GM12878 (cell line): ENCODE measurements around the gene GGT1. TPM values are rescaled to one million over a fixed set of nuclear protein-coding genes. Genes with fewer than 3 reads are reported as not detected.
A peak's percentile ranks its signal among the peaks of the same experiment; 100 is the strongest.

ENCODE experiments used
- BCLAF1 ChIP-seq: fragments of 450-650 bp; IDR thresholded peaks from 2 replicates; pipeline ENCODE4 v1.6.1; 2017; ENCODE audit warnings: antibody characterized with exemption, mild to moderate bottlenecking, moderate library complexity
- CBX5 ChIP-seq: sonication (generic); IDR thresholded peaks from 2 replicates; pipeline ENCODE4 v1.6.1; 2016; ENCODE audit warnings: low read depth, moderate library complexity, mild to moderate bottlenecking, inconsistent platforms
- E4F1 ChIP-seq: fragments of 450-650 bp; IDR thresholded peaks from 2 replicates; pipeline ENCODE4 v1.6.1; 2018; ENCODE audit warnings: borderline replicate concordance, mild to moderate bottlenecking; ENCODE audit not compliant: partially characterized antibody
- GABPA ChIP-seq: IDR thresholded peaks from 2 replicates; pipeline ENCODE4 v1.6.1; 2014; ENCODE audit warnings: antibody characterized with exemption, low read depth, mild to moderate bottlenecking, inconsistent platforms
- KDM1A ChIP-seq: fragments of 200-600 bp; sonication (generic); IDR thresholded peaks from 2 replicates; pipeline ENCODE4 v1.6.1; 2016; ENCODE audit warnings: borderline replicate concordance
- MYC ChIP-seq: IDR thresholded peaks from 2 replicates; pipeline ENCODE4 v1.6.1; 2011; ENCODE audit warnings: mild to moderate bottlenecking, low read length, moderate library complexity, inconsistent platforms; ENCODE audit not compliant: insufficient read depth, insufficient replicate concordance, insufficient read length, severe bottlenecking
- NR2C1 ChIP-seq: fragments of 450-650 bp; IDR thresholded peaks from 2 replicates; pipeline ENCODE4 v1.6.1; 2017; ENCODE audit warnings: antibody characterized with exemption, mild to moderate bottlenecking, moderate library complexity
- RAD51 ChIP-seq: fragments of 450-650 bp; IDR thresholded peaks from 2 replicates; pipeline ENCODE4 v1.6.1; 2016; ENCODE audit warnings: moderate library complexity, mild to moderate bottlenecking, inconsistent platforms
- RB1 ChIP-seq: fragments of 450-650 bp; formaldehyde crosslinking; IDR thresholded peaks from 2 replicates; pipeline ENCODE4 v1.6.1; 2017; ENCODE audit warnings: mild to moderate bottlenecking, borderline replicate concordance
- RBBP5 ChIP-seq: fragments of 200-600 bp; sonication (generic); conservative IDR thresholded peaks from 2 replicates; pipeline ENCODE4 v1.6.1; 2016
- RELA ChIP-seq: fragments of 450-650 bp; IDR thresholded peaks from 2 replicates; pipeline ENCODE4 v1.8.0; 2014; ENCODE audit warnings: borderline replicate concordance; ENCODE audit not compliant: partially characterized antibody
- SMAD1 ChIP-seq: fragments of 450-650 bp; IDR thresholded peaks from 2 replicates; pipeline ENCODE4 v1.6.1; 2018; ENCODE audit warnings: mild to moderate bottlenecking, low read depth; ENCODE audit not compliant: partially characterized antibody
- SMAD5 ChIP-seq: IDR thresholded peaks from 2 replicates; pipeline ENCODE4 v1.6.1; 2016; ENCODE audit warnings: antibody characterized with exemption, low read depth
- TCF3 ChIP-seq: IDR thresholded peaks from 2 replicates; pipeline ENCODE4 v1.6.1; 2012; ENCODE audit warnings: low read depth, mild to moderate bottlenecking, low read length, borderline replicate concordance; ENCODE audit not compliant: insufficient read depth
- polyA plus RNA-seq, 11 experiments: library from polyadenylated mRNA; depleted of rRNA in 4 of 11; unstranded in 6 of 11; stranded (reverse) in 5 of 11; fragments of >200 nt; fragmentation: Nextera tagmentation in 4 of 11; fragmentation: Illumina TruSeq in 1 of 11; extraction: Ambion mirVana in 4 of 11; extraction: Trizol in 1 of 11; gene quantifications; 1 replicate in 1 of 11; 2 replicates in 10 of 11; pipeline versions ENCODE4 v1.2.1 to v1.2.3, GENCODE V29; 2011 to 2016; ENCODE audit warnings: inconsistent platforms in 2 of 11, missing spikeins in 2 of 11, low read depth in 1 of 11
- total RNA-seq, 4 experiments: library from RNA; depleted of rRNA in 3 of 4; stranded (reverse); fragments of >200 nt in 3 of 4; fragmentation: Illumina TruSeq in 1 of 4; extraction: Trizol in 1 of 4; gene quantifications; 2 replicates each; pipeline versions ENCODE4 v1.2.1 to v1.2.3, GENCODE V29; 2013 to 2021
- TF ChIP-seq, protein P1 (sequence below): IDR thresholded peaks from 2 replicates; pipeline ENCODE4 v1.6.1; 2012; ENCODE audit warnings: mild to moderate bottlenecking, low read depth, low read length
- TF ChIP-seq, protein P2 (sequence below): fragments of 150-350 bp; IDR thresholded peaks from 2 replicates; pipeline ENCODE4 v1.6.1; 2016; ENCODE audit warnings: low read depth, low read length

GGT1 gene
- total and polyA plus RNA-seq, 10 of the 15 experiments (the other 5 are each of a cell fraction or from before 2014, with no cell fraction given) = 0.47 to 26.6 (median 9.1) TPM

DNA sequence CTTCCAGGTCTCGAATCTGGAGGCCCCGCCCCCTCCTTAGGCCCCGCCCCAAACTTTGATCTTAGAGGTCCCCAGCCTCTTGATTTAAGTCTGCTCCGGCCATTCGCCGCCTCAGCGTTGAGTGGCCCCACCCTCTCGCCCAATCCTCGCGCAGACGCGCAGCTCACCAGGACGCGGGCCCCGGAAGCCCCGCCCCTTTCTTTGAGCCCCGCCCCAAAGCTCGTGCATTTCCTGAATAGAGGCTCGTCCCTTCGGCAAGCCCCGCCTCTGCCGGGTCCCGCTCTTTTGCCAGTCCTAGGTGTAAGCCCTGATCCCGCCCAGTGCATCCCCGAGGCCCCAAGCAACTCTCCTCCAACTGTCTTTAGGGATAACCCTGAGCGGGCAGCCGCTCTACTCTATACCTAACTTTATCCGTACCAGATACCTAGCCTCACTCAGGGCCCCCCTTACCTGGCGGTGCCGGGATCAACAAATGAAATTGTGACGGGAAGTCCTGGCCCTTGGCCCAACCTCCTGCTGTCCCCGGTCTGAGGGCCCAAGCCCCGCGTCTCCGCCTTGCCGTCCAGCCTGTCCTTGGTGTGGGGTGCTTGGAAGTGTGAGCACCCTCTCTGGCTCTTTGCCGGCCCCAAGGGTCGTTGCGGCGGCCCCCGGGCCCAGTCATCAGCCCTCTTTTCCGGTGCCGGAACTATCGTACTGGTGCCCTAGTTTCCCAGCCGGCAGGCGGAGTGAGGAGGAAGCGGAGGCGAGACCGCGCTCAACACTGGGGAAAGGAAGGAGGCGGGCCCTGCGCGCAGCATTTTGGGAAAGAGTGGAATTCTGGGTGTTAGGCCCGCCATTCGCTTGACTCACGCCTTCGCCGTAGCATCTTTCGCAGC, 47.6 kb upstream of the GGT1 start, which contains the start of gene SNRPD3 (continued):
- TF ChIP-seq, protein P1, sequence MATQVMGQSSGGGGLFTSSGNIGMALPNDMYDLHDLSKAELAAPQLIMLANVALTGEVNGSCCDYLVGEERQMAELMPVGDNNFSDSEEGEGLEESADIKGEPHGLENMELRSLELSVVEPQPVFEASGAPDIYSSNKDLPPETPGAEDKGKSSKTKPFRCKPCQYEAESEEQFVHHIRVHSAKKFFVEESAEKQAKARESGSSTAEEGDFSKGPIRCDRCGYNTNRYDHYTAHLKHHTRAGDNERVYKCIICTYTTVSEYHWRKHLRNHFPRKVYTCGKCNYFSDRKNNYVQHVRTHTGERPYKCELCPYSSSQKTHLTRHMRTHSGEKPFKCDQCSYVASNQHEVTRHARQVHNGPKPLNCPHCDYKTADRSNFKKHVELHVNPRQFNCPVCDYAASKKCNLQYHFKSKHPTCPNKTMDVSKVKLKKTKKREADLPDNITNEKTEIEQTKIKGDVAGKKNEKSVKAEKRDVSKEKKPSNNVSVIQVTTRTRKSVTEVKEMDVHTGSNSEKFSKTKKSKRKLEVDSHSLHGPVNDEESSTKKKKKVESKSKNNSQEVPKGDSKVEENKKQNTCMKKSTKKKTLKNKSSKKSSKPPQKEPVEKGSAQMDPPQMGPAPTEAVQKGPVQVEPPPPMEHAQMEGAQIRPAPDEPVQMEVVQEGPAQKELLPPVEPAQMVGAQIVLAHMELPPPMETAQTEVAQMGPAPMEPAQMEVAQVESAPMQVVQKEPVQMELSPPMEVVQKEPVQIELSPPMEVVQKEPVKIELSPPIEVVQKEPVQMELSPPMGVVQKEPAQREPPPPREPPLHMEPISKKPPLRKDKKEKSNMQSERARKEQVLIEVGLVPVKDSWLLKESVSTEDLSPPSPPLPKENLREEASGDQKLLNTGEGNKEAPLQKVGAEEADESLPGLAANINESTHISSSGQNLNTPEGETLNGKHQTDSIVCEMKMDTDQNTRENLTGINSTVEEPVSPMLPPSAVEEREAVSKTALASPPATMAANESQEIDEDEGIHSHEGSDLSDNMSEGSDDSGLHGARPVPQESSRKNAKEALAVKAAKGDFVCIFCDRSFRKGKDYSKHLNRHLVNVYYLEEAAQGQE = peak; percentile 21; the same call in 1 of the 2 replicates
- peak; percentile 97 for TF ChIP-seq GABPA
- TF ChIP-seq NR2C1 = peak; percentile 59
- TF ChIP-seq, protein P2, sequence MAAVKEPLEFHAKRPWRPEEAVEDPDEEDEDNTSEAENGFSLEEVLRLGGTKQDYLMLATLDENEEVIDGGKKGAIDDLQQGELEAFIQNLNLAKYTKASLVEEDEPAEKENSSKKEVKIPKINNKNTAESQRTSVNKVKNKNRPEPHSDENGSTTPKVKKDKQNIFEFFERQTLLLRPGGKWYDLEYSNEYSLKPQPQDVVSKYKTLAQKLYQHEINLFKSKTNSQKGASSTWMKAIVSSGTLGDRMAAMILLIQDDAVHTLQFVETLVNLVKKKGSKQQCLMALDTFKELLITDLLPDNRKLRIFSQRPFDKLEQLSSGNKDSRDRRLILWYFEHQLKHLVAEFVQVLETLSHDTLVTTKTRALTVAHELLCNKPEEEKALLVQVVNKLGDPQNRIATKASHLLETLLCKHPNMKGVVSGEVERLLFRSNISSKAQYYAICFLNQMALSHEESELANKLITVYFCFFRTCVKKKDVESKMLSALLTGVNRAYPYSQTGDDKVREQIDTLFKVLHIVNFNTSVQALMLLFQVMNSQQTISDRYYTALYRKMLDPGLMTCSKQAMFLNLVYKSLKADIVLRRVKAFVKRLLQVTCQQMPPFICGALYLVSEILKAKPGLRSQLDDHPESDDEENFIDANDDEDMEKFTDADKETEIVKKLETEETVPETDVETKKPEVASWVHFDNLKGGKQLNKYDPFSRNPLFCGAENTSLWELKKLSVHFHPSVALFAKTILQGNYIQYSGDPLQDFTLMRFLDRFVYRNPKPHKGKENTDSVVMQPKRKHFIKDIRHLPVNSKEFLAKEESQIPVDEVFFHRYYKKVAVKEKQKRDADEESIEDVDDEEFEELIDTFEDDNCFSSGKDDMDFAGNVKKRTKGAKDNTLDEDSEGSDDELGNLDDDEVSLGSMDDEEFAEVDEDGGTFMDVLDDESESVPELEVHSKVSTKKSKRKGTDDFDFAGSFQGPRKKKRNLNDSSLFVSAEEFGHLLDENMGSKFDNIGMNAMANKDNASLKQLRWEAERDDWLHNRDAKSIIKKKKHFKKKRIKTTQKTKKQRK = no peak
- no peak for TF ChIP-seq TCF3
- TF ChIP-seq RBBP5 = peak; percentile 85; the same call in 1 of the 2 replicates
- no peak for TF ChIP-seq SMAD1
- TF ChIP-seq MYC = peak; percentile 59
- TF ChIP-seq E4F1 = peak; percentile 63
- peak; percentile 63 for TF ChIP-seq RELA
- no peak for TF ChIP-seq CBX5
- TF ChIP-seq KDM1A = no peak
- TF ChIP-seq SMAD5 = no peak; the same call in 1 of the 2 replicates
- no peak for TF ChIP-seq BCLAF1
- TF ChIP-seq RB1 = peak; percentile 98; the same call in 1 of the 2 replicates
- no peak for TF ChIP-seq RAD51
